IPS-NIHi7 (cell line): Measurements from ENCODE around the gene UBE2L5.
A peak's percentile ranks its signal among the peaks of the same experiment; 100 is the strongest.

Experiments
- DNase-seq: peaks from one replicate; pipeline ENCODE4 v3.0.0; 2012; ENCODE audit warnings: mixed read lengths; ENCODE audit errors: extremely low spot score

UBE2L5 gene

DNA sequence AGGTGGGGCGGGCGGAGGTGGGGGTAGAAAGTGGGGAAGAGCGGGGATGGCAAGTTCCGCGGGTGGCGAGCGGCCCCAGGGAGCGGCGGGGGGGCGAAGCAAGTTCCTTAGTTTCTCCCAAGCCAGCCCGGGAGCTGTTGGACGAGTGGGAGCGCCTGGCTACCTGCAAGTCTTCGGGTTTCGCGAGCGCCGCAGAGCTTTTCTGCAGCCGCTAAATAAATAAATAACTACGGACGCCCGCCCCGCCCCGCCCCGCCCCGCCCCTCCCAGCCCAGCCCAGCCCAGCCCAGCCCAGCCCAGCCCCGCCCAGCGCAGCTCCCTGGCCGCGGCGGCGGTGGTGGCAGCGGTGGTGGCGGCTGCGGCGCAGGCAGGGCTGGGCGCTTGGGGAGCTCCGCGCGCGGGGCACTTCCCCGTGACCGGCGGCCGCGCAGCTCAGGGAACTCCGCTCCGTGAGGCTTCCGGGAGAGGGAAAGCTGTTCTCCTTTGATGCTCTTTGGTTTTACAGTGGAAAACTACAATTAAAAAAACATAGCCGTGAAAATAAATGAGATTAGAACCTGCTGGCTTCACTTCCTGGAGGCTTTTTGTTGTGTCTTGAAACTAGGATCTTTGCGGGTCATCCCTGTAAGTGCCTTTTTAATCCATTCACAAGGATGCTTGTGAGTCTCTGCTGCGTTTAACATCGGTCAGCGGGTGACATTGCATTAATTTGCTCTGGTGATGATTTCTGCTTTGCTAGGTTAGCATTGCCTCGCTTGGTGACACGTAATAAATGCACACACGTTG lies at the start of gene UBE2L5:
TSS of gene UBE2L5 (plus strand) at position 440 of the 786 bp plus-strand sequence. CDS start 5,498 bp downstream, outside the sequence.
- peak; percentile 72 for DNase-seq

DNA sequence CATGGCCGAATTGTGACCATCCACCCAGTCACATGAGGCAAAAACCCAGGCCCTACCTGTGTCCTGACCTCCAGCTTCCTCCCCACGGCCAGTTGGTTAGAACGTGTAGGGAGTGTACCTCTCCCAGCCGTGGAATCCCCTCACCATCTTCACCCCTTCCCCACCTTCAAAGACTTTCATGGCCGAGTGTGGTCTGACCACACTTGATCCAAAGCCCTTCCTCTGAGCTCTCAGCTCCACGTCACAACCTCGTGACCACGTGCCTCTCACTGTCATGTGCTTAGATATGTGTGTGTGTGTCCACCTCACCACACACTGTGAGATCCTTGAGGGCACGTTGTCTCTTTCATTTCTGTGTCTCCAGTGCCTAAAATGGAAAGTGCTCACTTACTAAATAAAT lies 48.6 kb upstream of the UBE2L5 start:
- no peak for DNase-seq

DNA sequence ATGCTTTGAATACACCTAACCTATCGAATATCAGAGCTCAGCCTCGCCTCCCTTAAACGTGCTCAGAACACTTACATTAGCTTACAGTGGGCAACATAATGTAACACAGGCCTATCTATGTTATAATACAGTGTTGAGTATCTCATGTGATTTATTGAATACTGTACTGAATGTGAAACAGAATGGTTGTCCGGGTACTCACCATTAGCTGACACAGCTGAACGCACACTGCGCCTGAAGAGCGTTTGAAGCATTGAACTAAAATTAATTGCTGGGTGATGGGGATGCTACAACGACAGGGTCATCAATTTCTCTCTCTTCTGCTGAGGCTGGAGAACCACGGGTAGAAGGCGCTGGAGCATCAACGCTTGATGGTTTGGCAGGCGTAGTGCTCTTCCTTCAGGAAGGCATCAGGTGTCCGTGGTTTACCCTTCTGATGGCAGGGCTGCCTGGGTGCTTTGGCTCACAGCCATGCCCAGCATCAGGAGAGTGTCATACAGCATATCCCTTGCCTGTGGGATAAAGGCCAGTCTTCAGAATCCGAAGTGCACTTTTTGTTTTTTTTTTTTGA lies 46.9 kb upstream of the UBE2L5 start:
- no peak for DNase-seq

DNA sequence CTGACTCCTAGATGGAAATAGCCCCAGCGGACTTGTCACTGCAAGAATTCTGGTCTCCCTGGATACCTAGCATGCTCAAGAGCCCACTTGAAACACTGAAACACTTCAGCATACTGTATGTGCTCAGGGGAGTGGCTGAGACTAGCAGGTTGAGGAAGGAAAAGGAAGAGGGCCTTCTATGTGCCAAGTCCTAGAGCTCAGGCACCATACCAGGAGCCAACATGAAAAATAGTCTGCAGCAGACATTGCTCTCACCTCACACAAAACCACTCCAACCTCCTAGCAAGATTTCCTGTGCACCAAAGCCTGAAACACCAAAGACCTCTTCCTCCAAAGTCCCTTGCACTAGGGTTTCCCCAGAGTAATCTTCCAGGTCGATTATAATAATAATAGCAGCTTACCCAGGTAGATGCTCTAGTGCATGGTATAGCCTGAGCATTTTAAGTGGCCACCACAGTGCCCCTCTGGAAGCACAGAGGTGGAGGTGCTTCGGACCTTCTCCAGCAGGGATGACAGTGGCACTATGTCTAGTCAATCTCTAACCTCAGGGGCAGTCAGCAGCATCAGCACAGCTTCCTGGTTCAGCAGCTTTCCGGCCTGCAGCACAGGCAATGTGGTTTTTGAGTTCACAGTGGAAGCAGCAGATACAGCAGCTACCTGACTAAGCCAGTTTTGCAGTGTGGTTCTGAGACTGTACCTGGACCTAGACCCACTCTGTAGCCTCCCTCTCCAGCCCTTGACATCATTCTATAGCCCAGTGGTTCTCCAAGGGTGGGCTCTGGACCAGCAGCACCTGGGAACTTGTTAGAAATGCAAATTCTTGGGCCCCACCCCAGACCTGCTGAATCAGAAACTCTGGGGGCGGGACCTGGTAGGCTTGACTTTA lies 45.6 kb upstream of the UBE2L5 start:
- no peak for DNase-seq

DNA sequence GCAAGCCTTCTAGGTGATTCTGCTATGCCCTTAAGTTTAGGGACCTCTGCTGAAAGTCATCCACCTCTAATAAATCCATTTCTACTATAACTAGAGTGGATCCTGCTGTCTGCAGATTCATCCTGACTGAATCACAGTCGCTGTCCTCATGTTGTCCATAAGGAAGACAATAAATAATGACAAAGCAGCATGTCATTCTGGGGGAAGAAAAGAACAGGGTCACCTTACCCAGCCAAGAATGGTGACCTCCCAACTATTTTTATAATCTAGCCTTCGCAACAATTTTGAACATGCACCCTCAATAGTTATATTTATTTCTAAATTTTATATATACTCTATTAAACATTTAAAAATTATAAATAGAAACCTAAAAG lies 45.0 kb upstream of the UBE2L5 start:
- no peak for DNase-seq

DNA sequence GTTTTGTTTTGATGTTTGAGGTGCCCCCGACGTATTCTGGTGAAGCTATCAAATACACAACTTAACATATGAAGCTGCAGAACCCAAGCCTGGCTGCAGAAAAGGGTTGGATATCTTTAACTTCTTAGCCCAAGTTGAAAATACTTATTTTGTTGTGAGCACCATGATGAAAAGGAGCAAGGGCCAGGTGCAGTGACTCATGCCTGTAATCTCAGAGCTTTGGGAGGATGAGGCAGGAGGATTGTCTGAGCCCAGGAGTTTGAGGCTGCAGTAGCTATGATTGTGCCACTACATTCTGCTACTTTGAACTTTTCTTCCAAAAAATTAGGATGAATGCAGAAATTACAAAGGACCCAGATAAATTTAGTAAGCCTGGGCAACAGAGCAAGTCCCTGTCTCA lies 44.1 kb upstream of the UBE2L5 start:
- no peak for DNase-seq

DNA sequence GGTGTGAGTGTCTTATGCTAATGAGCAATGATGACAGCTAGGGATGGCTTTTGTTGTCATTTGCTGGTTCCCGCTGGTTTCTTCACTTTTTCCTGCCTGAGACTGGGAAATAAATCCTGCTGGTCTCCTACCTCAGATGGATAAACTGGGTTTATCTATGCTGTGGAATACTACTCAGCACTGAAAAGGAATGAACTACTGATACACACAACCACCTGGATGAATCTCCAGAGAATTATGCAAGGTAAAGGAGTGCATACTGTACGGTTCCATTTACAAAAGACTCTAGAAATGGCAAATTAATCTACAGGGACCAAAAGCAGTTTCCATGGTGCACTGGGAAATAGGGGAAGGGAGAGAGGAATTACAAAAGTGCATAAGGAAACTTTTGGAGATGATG lies 41.2 kb upstream of the UBE2L5 start:
- no peak for DNase-seq

- DNase-seq: no peak
These were observed 39.3 kb upstream of the UBE2L5 start for GRCh38 chr13:30382836-30383525.

DNA sequence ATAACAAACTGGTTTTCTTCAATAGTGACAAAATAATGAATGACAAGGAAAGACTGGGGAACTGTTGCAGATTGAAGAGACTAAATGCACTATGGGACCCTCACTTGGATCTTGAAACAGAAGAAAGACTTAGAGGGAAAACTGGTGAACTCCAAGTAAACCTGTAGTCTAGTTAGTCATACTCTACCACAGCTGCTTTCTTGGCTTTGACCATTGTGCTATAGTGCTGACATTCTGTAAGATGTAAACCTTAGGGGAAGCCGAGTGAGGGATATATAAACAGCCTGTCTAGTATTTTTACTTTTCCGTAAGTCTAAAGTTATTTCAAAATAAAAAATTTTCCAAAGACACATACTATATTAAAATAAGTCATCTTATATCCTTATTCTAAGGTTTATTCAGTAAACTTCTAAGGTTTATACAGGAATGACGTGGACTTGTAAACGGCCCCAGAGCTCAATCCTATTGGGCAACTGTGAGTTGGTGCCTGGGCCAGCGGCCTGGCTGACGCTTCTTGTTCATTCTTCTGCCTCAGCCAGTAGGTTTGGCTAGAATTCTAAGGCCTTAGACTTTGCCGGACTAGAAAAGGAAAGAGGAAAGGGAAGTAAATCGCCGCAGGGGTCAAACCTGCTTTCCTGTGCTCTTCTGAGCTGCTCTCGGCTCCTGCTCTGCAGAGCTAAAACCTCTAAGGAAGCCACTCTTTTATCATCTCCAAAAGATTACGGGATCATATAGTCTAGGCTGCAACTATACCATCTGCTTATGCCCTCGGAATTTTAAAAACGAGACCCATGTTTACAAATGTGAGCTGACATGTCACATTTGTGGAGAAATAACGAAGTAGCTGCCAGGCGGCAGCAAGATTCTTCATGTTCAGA lies 33.6 kb upstream of the UBE2L5 start:
- no peak for DNase-seq

DNA sequence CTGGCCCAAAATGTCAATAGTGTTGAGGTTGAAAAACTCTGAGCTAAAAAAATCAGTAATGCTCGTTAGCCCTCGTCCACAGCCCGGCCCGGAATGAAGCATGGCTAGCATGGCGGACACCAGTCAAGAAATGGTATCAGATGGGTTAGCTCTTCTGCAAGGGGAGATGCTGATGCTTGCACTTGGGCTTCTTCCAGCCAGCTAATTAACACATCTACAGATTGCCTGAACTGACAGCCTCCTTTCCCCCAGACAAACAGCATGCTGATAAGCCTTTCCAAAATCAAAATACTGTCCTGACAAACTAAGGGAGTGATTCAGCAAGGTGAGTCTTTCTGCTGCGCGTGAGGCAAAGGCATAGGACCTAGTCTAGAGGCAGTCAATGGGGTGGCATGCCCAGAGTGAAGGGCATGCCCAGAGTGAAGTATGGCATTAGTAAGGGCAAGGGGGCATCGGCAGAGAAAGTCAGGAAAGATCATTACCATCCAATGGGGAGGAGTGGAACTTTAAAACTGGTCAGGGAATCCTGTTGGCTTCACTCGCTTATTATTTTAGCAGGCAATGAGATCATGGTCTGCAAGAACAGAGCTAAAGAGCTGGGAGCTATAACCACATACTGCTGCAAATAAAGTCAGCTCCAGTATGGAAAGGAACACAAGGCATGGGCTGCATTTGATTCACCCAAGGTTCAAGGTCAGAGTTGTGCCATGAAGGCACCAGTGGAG lies 30.2 kb upstream of the UBE2L5 start:
- DNase-seq: no peak

GRCh38 chr13:30392681-30393045 lies 29.6 kb upstream of the UBE2L5 start:
- DNase-seq: no peak

DNA sequence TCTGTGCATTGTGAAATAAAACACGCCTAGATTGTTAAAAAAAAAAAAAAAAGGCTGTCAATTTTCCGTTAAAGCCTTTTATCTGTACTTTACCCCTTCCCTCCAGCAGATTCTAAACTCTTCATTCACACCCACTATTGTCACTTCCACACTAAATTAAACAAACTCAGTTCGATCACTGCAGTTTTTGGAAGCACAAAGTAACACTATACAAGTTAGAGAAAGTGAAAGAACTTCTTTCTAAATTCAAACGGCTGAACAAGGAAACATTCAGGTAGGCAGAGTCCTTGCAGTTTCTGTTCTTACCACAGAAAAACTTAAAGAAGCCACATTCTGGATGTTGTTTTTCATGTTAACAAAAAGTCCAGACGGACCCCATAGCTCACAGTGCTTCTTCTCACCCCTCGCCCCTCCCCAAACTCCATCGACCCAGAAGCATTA lies 27.5 kb upstream of the UBE2L5 start:
- no peak for DNase-seq

GRCh38 chr13:30395192-30396158 lies 26.8 kb upstream of the UBE2L5 start:
- DNase-seq: peak; percentile 70

DNA sequence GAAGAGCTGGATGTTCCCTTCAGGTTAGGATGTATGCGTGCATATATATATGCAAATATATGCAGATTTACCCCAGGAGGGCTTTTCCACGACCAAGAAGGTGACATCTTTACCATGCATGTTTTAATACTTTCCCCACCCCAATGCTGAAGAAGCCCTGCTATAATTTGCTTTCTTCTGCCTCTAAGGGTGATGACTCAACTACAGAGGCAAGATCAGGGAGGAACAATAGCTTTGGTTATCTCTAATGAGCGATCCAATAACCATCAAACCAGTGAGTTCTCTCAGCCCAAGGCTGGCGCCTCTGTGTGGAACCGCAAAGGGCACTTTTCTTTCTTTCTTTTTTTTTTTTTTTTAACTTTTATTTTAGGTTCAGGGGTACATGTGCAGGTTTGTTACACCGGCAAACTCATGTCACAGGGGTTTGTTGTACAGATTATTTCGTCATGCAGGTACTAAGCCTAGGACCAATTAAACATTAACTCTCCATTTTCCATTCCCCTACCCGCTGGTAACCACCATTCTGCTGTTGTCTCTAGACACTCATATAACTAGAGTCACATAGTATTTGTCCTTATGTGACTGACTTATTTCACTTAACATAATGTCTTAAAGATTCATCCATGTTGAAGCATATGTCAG lies 25.7 kb upstream of the UBE2L5 start:
- DNase-seq: no peak

- no peak for DNase-seq
These were observed 23.7 kb upstream of the UBE2L5 start for GRCh38 chr13:30398601-30399072.

DNA sequence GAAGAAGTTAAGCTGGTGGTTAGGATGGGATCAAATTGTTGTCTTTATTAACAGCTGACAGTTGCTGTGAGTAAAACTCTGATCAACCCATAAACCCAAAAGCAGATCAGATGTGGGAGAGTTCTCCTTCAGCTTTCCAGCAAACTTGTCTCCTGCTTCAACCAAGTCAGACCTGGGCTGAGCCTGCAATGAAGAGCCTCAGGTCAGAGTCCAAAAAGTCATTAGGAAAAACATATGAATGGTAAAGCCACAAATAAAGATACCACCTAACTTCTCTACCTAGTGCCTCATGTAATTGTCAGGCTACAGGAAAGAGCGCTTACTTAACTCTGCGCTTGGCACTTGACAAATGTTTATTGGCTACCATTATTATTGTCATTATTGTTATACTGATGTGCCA lies 21.9 kb upstream of the UBE2L5 start:
- DNase-seq: no peak

- DNase-seq: no peak
These were observed 20.9 kb upstream of the UBE2L5 start for GRCh38 chr13:30401347-30401746.

GRCh38 chr13:30403456-30403855 lies 18.8 kb upstream of the UBE2L5 start:
- no peak for DNase-seq

DNA sequence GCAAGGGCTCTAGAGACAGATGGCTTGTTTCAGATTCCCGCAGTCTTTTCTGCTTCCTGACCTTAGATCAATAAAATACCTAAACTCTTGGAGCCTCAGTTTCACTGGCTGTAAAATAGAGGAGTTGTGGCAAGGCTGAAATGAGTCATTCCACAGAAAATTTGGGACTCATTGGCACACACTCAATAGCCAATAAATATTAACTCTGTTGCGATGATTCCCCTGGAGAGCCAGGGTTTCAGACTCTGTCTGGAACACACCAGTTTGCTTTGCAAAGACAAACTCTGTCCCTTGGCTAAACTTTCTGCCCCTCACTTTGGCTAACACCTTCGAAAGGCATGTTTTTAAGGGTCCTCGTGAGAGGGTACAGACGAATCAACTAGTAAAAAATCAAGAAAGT lies 18.1 kb upstream of the UBE2L5 start:
- DNase-seq: no peak
